ENCODE data around the gene SLIT3.

DNA sequence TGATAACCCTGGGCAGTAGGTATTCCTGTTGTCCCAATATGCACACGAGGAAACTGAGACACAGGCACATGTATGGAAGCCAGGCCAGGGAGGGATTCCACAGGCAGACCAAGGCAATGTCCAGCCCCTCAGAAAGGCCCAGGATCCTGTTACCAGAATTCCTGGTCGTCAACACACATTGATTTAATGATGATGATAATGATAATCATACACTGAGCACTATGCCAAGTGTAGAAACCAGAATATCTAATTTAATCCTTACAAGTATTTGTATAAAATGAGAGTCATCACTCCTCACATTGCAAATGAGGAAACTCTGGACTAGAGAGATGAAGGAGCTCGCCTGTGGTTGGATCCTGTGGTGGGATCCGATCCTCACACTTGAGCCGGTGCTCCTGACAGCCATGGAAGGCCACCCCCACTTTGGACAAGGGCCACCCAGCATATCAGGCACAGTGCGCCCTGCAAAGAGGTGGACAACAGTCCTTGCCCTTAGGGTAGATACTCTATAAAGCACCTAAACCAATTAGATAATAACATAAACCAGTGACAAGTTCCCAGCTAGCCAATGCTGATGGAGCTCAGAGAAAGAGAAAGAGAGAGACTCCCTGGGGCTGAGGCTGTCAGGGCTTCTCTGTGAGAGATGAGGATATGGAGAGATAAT, 185.3 kb downstream of the SLIT3 start:
- TF ChIP-seq POLR2A (IDR thresholded peaks at IDR 0.05) = no peak
- no peak for TF ChIP-seq CTCF (IDR thresholded peaks at IDR 0.05)

All from Peyer's patch (tissue), 4 donors.